RWPE2 (cell line): Measurements from ENCODE around the gene KIAA1328.

ENCODE experiments used
- ATAC-seq: fragments of 200-7000 bp; cut with Tn5 transposase; 3 replicates; pipeline ENCODE4 v1.9.1; 2021; ENCODE audit warnings: low read depth
- DNase-seq: peaks from one replicate; pipeline ENCODE4 v3.0.0-alpha.2; 2020; ENCODE audit warnings: low spot score
- H3K27ac ChIP-seq: fragments of 450-650 bp; 2 replicates; pipeline ENCODE4 v1.5.1; 2017; ENCODE audit warnings: mild to moderate bottlenecking; ENCODE audit not compliant: poor library complexity, severe bottlenecking
- H3K27me3 ChIP-seq: fragments of 250-450 bp; sonication (Bioruptor Pico); 2 replicates; pipeline ENCODE4 v1.5.1; 2021; ENCODE audit warnings: mild to moderate bottlenecking, moderate library complexity; ENCODE audit not compliant: insufficient read depth, poor library complexity, severe bottlenecking
- H3K36me3 ChIP-seq: fragments of 250-450 bp; sonication (Bioruptor Pico); 2 replicates; pipeline ENCODE4 v1.5.1; 2020; ENCODE audit warnings: low read depth, mild to moderate bottlenecking, moderate library complexity
- H3K4me1 ChIP-seq: fragments of 250-450 bp; sonication (Bioruptor Pico); 2 replicates; pipeline ENCODE4 v1.5.1; 2021; ENCODE audit warnings: mild to moderate bottlenecking, moderate library complexity; ENCODE audit not compliant: insufficient read depth, poor library complexity, severe bottlenecking
- H3K4me3 ChIP-seq: fragments of 250-450 bp; sonication (Bioruptor Pico); 2 replicates; pipeline ENCODE4 v1.5.1; 2021; ENCODE audit warnings: mild to moderate bottlenecking, moderate library complexity; ENCODE audit not compliant: severe bottlenecking
- H3K9me3 ChIP-seq: fragments of 250-450 bp; sonication (Bioruptor Pico); 2 replicates; pipeline ENCODE4 v1.5.1; 2021; ENCODE audit warnings: mild to moderate bottlenecking, moderate library complexity; ENCODE audit not compliant: severe bottlenecking
- TF ChIP-seq, protein P1 (sequence below): fragments of 450-650 bp; IDR thresholded peaks from one replicate; pipeline ENCODE4 v1.5.1; 2017; ENCODE audit warnings: mild to moderate bottlenecking, moderate library complexity; ENCODE audit not compliant: poor library complexity, severe bottlenecking

The KIAA1328 gene

DNA sequence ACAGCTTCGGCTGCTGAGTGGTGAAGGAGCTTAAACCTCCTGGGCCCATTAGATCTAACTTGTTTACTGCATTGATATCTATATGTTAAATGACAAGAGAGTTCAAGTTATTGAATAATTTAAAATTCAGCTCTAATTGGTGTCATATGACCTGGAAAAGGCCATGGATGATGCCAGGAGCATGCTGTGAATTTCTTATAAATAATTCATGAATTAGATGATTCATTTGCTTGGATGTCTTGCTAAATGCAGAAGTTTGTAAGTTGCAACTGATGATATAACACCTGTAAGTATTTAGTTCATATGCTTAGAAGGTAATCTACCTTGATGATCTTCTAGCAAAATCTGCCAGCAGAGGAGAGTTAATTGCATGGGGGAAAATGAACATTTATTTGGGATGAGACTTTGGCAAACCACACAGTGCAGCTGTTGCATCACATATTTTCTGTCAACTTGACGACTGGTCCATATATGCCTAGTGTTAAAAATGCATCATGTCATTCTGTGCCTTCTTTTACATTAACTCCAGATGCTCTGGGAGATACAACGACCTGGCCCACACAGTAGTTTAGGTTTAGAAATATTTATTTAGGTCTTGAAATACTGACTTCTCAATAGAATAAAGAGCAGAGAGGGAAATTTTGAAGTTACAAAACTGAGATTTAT is 226.3 kb downstream of the KIAA1328 start:
- TF ChIP-seq, protein P1, sequence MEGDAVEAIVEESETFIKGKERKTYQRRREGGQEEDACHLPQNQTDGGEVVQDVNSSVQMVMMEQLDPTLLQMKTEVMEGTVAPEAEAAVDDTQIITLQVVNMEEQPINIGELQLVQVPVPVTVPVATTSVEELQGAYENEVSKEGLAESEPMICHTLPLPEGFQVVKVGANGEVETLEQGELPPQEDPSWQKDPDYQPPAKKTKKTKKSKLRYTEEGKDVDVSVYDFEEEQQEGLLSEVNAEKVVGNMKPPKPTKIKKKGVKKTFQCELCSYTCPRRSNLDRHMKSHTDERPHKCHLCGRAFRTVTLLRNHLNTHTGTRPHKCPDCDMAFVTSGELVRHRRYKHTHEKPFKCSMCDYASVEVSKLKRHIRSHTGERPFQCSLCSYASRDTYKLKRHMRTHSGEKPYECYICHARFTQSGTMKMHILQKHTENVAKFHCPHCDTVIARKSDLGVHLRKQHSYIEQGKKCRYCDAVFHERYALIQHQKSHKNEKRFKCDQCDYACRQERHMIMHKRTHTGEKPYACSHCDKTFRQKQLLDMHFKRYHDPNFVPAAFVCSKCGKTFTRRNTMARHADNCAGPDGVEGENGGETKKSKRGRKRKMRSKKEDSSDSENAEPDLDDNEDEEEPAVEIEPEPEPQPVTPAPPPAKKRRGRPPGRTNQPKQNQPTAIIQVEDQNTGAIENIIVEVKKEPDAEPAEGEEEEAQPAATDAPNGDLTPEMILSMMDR, result no peak
- DNase-seq, result no peak
- ATAC-seq, result no peak
- H3K36me3 ChIP-seq, result no peaks in the 10 kb centered on the region
- no peaks in the 10 kb centered on the region for H3K9me3 ChIP-seq
- H3K4me1 ChIP-seq, result no peaks in the 10 kb centered on the region
- H3K4me3 ChIP-seq, result no peak overlapping the region
- no peaks in the 10 kb centered on the region for H3K27me3 ChIP-seq
- no peak overlapping the region for H3K27ac ChIP-seq

DNA sequence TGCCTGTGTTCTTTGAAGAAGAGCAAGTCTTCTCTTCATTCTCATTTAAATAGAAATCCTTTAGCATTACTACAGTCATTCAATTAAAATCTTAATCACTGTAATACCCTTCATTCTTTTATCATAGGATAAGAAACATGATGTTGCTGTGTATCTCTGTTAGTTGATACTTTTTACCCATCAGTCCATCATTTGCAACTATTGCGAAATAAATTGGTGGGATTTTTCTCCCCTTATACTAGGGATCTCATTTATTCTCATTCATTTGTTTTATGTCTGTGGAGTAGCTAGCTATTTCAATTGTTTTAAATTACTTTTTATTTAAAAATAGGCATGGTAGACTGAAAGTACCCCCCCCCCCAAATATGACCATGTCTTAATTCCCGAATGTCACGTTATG is 235.3 kb downstream of the KIAA1328 start:
- TF ChIP-seq, protein P1, result no peak
- H3K27ac ChIP-seq, result no peak overlapping the region
- ATAC-seq (no peak), DNase-seq (no peak)
- H3K4me1 ChIP-seq, result no peaks in the 10 kb centered on the region
- H3K36me3 ChIP-seq, result no peaks in the 10 kb centered on the region
- no peaks in the 10 kb centered on the region for H3K9me3 ChIP-seq
- no peaks in the 10 kb centered on the region for H3K27me3 ChIP-seq
- no peak overlapping the region for H3K4me3 ChIP-seq

DNA sequence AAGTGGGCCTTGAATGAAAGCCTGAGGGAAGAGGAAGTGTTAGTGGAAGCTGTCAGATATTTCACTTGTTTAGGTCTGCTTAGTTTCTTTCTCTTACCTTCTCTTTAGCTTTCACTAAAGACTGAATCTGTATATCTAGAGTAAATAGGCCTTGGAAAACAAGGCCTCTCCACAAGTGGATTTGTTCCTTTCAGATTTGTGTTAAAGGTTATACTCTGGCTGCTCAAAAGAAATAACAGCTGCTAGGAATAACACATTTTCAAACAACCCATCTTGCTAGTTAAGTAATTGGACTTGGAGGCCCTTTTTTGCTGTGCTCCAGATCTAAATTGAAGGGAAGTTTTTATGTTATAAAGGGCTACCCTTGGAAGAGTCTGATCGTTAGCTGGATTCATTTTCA is 236.3 kb downstream of the KIAA1328 start:
- H3K36me3 ChIP-seq, result no peaks in the 10 kb centered on the region
- no peak overlapping the region for H3K4me3 ChIP-seq
- no peaks in the 10 kb centered on the region for H3K27me3 ChIP-seq
- H3K9me3 ChIP-seq, result no peaks in the 10 kb centered on the region
- TF ChIP-seq, protein P1, result no peak
- DNase-seq (no peak), ATAC-seq (no peak)
- H3K4me1 ChIP-seq, result no peaks in the 10 kb centered on the region
- no peak overlapping the region for H3K27ac ChIP-seq

DNA sequence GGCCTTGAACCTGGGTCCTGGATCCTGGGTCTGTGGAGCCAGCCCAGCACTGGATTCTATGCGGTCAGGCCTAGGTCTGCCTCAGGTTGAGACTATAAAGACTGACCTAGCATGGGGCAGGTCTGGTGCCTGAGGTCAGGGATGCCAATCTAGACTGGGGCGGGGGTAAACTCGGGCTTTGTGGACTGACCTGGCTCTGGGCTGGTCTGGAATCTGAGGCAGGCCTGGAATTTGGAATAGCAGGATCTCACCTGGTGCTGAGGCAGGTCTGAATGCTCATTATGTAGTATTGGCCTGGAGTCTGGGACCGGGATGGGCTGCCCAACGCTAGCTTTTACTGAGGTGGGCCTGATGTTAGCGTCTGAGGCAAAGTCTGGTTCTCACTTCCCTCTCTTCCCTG is 256.0 kb downstream of the KIAA1328 start:
- no peak overlapping the region for H3K27ac ChIP-seq
- no peaks in the 10 kb centered on the region for H3K4me1 ChIP-seq
- DNase-seq, result no peak
- ATAC-seq, result no peak
- TF ChIP-seq, protein P1, result no peak
- no peak overlapping the region for H3K4me3 ChIP-seq
- H3K9me3 ChIP-seq, result no peaks in the 10 kb centered on the region
- H3K27me3 ChIP-seq, result no peaks in the 10 kb centered on the region
- H3K36me3 ChIP-seq, result no peaks in the 10 kb centered on the region

DNA sequence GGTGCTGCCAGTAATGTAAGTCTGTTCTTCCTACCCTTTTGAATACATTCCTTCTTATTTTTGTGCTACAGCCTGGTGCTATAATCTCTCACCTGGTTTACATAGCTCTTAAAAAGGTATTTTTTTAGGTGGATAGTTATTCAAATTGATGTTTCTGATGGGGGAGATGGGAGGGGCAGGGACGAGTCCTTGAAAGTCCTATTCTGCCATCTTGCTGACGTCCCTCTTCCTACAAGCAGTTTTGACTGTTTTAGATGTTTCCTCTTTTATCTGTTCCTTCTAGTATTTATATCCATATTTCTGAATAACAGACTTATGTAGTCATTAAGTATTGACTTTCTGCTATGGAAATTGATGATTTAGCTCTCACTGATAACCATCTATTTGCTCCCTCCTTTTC is 256.4 kb downstream of the KIAA1328 start:
- Histone ChIP-seq H3K36me3 (no peaks in the 10 kb centered on the region), H3K9me3 (no peaks in the 10 kb centered on the region), H3K4me3 (no peak overlapping the region), H3K27me3 (no peaks in the 10 kb centered on the region), H3K27ac (no peak overlapping the region), H3K4me1 (no peaks in the 10 kb centered on the region)
- ATAC-seq, result no peak
- TF ChIP-seq, protein P1, result no peak
- no peak for DNase-seq
